HEK293T (cell line): ENCODE measurements around the gene BRD7.

Source experiments
- CTCF ChIA-PET: fragments of 350-600 bp; formaldehyde crosslinking; extraction: SDS; loops from one replicate; lab custom pipeline; 2021; ENCODE audit warnings: antibody characterized with exemption, inconsistent platforms; lab: Yijun Ruan, JAX
- POLR2A ChIA-PET: fragments of 350-600 bp; formaldehyde crosslinking; extraction: SDS; loops from one replicate; lab custom pipeline; 2020; ENCODE audit warnings: antibody characterized with exemption, inconsistent platforms; lab: Yijun Ruan, JAX
- DNase-seq: peaks from one replicate; pipeline ENCODE4 v3.0.0; 2012; ENCODE audit warnings: mixed read lengths; ENCODE audit errors: extremely low spot score
- ARNT ChIP-seq: fragments of 450-650 bp; IDR thresholded peaks from 2 replicates; pipeline ENCODE4 v1.6.1; 2017; ENCODE audit warnings: mild to moderate bottlenecking
- BHLHE40 ChIP-seq: fragments of 450-650 bp; IDR thresholded peaks from 2 replicates; pipeline ENCODE4 v1.6.1; 2016; ENCODE audit warnings: mild to moderate bottlenecking, moderate library complexity, borderline replicate concordance
- CTBP1 ChIP-seq: fragments of 450-650 bp; IDR thresholded peaks from 2 replicates; pipeline ENCODE4 v1.6.1; 2016; ENCODE audit warnings: borderline replicate concordance
- ELF4 ChIP-seq: fragments of 450-650 bp; IDR thresholded peaks from 2 replicates; pipeline ENCODE4 v1.6.1; 2017; ENCODE audit warnings: antibody characterized with exemption
- FOXA1 ChIP-seq: fragments of 450-650 bp; IDR thresholded peaks from 2 replicates; pipeline ENCODE4 v1.6.1; 2016; ENCODE audit warnings: mild to moderate bottlenecking
- FOXK2 ChIP-seq: fragments of 450-650 bp; IDR thresholded peaks from 2 replicates; pipeline ENCODE4 v1.6.1; 2016; ENCODE audit warnings: mild to moderate bottlenecking
- FOXM1 ChIP-seq: fragments of 450-650 bp; IDR thresholded peaks from 2 replicates; pipeline ENCODE4 v1.6.1; 2017; ENCODE audit warnings: mild to moderate bottlenecking, borderline replicate concordance
- HDGF ChIP-seq: fragments of 450-650 bp; IDR thresholded peaks from 2 replicates; pipeline ENCODE4 v1.6.1; 2017; ENCODE audit warnings: antibody characterized with exemption, borderline replicate concordance
- L3MBTL2 ChIP-seq: fragments of 450-650 bp; conservative IDR thresholded peaks from 2 replicates; pipeline ENCODE4 v1.6.1; 2016; ENCODE audit warnings: mild to moderate bottlenecking
- LEF1 ChIP-seq: fragments of 450-650 bp; IDR thresholded peaks from 2 replicates; pipeline ENCODE4 v1.6.1; 2017; ENCODE audit warnings: mild to moderate bottlenecking, borderline replicate concordance
- NFRKB ChIP-seq: fragments of 450-650 bp; IDR thresholded peaks from 2 replicates; pipeline ENCODE4 v1.6.1; 2016; ENCODE audit warnings: mild to moderate bottlenecking, moderate library complexity
- SP1 ChIP-seq: fragments of 450-650 bp; IDR thresholded peaks from 2 replicates; pipeline ENCODE4 v1.6.1; 2017
- SUZ12 ChIP-seq: fragments of 450-650 bp; IDR thresholded peaks from 2 replicates; pipeline ENCODE4 v1.6.1; 2016; ENCODE audit warnings: mild to moderate bottlenecking
- TARDBP ChIP-seq: fragments of 450-650 bp; IDR thresholded peaks from 2 replicates; pipeline ENCODE4 v1.6.1; 2016
- ZNF384 ChIP-seq: fragments of 450-650 bp; IDR thresholded peaks from 2 replicates; pipeline ENCODE4 v1.6.1; 2016
- TF ChIP-seq, protein P1 (sequence below): fragments of 450-650 bp; IDR thresholded peaks from 2 replicates; pipeline ENCODE4 v1.6.1; 2016

The BRD7 gene

DNA sequence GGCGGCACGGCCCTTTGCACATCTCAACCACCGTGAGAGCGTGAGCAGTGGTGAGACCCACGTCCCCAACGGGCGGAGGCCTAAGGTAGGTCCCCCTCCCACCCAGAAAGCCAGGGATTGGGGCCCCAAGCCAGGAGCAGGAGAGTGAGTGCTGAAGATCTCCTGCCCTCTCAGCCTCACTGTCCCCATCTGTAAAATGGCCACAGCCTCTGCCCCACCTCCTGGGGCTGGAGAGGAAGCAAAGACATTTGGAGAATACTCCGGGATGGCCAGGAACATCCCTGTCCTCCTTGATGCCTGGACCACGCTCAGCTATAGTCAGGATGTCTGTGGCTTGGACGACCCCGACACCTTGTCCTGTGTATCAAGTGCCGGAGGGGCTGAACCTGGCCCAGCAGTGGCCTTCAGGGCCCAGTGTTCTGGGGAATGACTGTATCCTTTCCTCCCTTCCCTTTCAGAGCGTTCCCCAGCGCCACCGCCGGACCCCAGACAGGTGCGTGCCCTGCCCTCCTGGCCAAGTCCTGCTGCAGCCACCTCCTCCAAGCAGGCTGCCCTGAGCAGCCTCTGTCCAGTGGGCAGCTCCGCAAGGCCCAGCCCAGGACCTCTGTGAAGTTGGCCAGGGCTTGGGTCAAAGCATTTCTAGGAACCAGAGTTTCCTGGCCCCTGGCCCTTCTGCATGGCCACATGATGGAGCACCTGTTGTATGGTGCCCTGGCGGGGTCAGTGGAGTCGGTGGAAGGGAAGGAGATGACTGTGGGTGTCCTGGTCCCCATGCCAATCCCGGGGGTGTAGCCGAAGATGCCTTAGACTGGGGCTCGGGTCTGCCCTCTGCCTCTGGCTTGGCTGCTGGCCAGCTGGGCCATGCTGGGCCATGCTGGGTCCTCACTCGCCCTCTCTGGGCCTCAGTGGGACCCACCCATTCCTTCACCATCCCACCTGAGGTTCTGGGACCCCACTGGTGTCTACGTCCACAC, 64.0 kb downstream of the BRD7 start:
- CTCF ChIA-PET = no interaction called here
- POLR2A ChIA-PET = no interaction called here

DNA sequence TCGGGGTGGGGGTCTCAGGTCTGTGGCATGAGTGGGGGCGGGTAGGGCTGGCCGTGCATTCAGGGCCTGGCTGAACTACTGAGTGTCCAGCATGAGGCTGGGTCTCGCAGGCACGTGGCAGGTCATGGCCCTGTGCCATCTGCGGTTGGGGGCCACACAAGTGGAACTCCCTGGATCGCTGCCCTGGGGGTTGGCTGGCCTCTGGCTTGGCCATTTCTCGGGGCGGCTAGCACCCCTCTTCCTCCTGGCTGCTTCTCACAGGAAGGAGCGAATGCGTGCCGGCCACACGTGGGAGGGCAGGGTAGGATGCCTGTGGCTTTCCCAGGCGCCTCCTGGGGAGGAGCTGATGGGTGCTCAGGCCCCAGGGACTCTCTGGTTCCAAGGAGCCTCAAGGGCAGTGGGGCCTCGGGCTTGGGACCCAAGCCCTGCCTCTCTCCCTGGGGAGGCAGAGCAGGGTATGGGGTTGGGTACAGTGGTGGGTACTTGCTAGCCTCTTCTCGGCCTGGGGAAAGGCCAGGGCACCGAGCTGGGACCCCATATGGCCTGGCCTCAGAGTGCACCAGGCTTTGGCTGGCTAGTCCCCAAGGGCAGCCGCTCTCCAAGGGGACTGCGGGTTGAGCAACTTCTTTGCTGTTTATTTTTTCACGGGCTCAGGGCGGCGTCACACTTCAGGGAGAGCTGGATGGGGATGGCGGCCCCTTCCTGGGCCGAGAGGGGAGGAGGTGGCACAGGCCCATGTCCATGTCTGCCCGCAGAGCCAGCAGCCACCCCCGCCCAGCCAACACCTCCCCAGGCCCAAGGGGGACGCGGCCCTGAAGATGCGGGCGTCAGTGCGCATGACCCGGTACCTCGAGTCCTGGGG, 65.0 kb downstream of the BRD7 start:
- TF ChIP-seq FOXK2 (no peak), L3MBTL2 (no peak), BHLHE40 (no peak), SP1 (no peak), FOXA1 (no peak), ZNF384 (no peak), LEF1 (no peak), ARNT (no peak), NFRKB (no peak), ELF4 (no peak), FOXM1 (no peak), HDGF (no peak), TARDBP (no peak), CTBP1 (no peak)
- ChIA-PET CTCF (no interaction called here), POLR2A (no interaction called here)
- no peak for DNase-seq

More for the DNA sequence above, 64.0 kb downstream of the BRD7 start:
- TF ChIP-seq CTBP1 (no peak), BHLHE40 (no peak), FOXA1 (no peak), FOXK2 (no peak), LEF1 (no peak), ARNT (no peak), TARDBP (no peak), FOXM1 (no peak), ELF4 (no peak)
- TF ChIP-seq, protein P1, sequence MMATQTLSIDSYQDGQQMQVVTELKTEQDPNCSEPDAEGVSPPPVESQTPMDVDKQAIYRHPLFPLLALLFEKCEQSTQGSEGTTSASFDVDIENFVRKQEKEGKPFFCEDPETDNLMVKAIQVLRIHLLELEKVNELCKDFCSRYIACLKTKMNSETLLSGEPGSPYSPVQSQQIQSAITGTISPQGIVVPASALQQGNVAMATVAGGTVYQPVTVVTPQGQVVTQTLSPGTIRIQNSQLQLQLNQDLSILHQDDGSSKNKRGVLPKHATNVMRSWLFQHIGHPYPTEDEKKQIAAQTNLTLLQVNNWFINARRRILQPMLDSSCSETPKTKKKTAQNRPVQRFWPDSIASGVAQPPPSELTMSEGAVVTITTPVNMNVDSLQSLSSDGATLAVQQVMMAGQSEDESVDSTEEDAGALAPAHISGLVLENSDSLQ = no peak
- DNase-seq = no peak

DNA sequence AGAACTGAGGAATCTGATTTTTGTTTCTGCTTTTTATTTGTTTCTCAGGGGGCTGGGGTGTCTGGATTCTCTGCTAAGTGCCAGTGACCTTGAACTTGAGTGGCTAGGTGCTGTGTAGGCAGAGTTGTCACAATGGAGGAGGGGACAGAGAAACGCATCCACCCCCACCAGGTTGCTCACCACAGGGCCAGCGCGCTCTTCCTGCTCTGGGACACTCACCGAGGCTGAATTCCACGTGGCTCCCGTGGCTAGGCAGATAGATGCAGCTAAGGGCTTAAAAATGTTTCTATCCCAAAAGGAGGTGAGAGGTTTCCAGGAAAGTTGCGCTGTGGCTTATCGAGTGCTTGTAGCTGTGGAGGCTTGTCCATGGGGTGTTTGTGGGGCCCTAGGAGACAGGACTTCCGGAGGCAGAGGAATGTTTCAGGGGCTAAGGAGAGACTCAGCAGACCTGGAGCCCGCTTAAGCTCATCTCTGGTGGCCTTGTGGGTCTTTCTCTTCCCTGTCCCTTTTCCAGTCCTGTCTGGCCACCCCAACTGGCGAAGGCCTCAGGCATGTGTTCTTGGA, 65.7 kb downstream of the BRD7 start:
- no peak for TF ChIP-seq TARDBP
- no peak for TF ChIP-seq BHLHE40
- no peak for TF ChIP-seq ZNF384
- TF ChIP-seq FOXM1 = no peak
- no peak for TF ChIP-seq CTBP1
- TF ChIP-seq, protein P1 = no peak
- no peak for TF ChIP-seq L3MBTL2
- no peak for TF ChIP-seq ELF4
- TF ChIP-seq ARNT = no peak
- TF ChIP-seq NFRKB = no peak
- CTCF ChIA-PET = no interaction called here
- DNase-seq = no peak
- POLR2A ChIA-PET = no interaction called here

DNA sequence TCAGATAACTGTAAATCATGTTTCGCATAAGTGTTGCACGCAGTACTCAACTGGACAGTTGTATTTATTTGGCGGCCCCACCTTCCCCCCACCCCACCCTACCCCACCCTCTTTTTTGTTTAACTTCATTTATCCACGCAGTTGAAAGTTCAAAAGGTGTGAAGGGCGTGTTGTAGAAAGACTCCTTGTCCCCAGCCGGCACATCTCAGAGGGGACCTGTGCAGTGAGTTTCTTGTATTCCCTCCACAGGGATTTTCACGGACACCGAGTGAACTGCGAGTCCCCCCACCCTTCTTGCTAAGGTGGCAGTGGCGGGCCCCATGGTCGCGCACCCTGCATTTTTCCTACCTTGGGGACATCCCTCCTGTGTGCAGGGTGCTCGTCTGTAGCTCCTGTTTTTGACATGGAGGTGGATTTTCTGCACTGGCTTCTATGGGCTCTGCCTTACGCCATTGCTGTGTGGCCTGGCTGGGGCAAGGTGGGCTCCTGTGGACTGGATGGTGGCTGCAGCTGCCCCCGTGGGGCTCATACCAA, 66.2 kb downstream of the BRD7 start:
- TF ChIP-seq ELF4 (no peak), ARNT (no peak), HDGF (no peak), ZNF384 (no peak), NFRKB (no peak)
- TF ChIP-seq, protein P1 = no peak
- CTCF ChIA-PET = no interaction called here
- POLR2A ChIA-PET = no interaction called here
- DNase-seq = no peak

DNA sequence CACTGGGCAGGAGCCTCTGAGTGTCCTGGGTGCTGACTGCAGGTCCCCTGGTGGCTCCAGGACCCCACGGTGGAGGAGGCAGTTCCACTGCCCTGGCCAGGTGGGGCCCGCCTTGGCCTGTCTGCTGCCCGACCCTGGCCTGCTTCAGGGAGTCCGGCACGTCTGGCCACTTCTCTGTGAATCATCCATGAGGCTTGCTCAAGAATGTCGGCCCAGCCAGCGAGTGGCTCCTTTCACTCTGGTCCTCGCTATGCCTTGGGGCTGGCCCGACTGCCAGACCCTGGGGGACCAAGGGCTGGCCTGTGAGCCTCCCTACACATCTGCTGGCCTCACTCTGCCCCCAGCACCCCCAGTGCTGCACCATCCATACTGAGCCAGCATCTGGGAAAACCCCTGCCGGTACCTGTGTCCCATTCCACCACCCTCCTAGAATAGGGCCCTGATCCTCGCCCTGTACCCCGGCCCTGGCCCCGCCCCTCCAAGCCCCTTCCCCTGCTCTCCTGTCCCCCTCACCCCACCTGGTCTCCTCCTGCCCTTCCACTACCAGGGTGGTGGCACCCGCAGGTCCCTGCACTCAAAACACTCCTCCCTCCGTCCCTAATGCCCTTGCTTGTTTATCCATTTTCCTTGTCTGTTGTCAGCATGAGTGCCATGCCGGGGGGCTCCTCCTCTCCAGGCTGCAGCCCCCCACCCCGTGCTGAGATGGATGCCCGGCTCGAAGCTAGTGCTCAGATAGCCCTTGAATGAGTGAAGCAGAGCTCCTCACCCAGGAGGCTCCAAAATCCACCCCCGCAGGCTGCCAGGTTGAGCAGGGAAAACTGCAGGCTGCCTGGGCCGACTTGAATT, 66.9 kb downstream of the BRD7 start:
- POLR2A ChIA-PET = no interaction called here
- TF ChIP-seq NFRKB (no peak), FOXM1 (no peak), HDGF (no peak), ZNF384 (no peak), FOXK2 (no peak), SUZ12 (no peak), ARNT (no peak), CTBP1 (no peak), BHLHE40 (no peak), SP1 (no peak), TARDBP (no peak), L3MBTL2 (no peak), FOXA1 (no peak), ELF4 (no peak), LEF1 (no peak)
- TF ChIP-seq, protein P1 = no peak
- DNase-seq = no peak
- CTCF ChIA-PET = no interaction called here
